GM18511 (cell line): ENCODE data around the gene NCOA4.
A peak's percentile ranks its signal among the peaks of the same experiment; 100 is the strongest.
"Not testable (repeated sequence)": the region's sequence is repeated elsewhere in the genome, so short reads cannot be mapped to it uniquely, and the experiment has no call there.

Experiments used
- ATAC-seq: cut with Tn5 transposase; IDR thresholded peaks from one replicate; pipeline ENCODE4 v1.9.1; 2021; ENCODE audit warnings: mild to moderate bottlenecking, moderate library complexity; ENCODE audit not compliant: unreplicated experiment

NCOA4 gene

DNA sequence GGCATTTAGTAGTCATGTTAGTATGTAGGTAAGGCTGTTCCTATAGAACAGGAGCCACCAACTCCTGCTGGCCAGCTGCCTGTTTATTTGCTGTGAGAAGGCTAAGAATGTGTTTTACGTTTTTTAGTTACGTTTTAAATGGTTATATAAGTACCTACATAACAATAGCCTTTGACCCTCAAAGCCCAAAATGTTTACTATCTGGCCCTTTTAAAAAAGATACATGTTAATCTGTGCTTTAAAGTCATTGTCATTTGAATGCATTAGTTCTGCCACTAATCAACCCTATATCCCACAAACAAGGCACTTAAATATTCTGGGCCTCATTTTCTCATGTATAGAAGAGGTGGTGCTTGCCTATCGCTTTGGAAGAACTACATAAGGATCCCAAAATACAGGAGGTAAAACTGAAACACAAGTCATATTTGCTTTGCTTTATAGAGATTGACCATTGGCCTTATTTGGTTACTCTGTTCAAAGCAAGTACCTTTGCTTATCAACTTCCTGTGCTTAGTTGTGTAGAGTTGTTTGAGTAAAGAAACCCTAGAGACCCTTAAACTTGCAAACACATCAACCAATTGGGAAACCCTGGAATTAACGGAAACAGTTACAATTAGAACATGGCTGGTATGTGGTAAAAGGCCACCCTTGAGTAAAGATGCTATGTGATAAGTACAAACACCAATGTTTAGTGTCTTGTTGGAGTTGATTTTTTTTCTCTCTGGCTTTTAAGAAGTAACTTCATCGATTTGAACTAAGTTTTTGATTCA, 32.2 kb downstream of the NCOA4 start:
- no peak for ATAC-seq

DNA sequence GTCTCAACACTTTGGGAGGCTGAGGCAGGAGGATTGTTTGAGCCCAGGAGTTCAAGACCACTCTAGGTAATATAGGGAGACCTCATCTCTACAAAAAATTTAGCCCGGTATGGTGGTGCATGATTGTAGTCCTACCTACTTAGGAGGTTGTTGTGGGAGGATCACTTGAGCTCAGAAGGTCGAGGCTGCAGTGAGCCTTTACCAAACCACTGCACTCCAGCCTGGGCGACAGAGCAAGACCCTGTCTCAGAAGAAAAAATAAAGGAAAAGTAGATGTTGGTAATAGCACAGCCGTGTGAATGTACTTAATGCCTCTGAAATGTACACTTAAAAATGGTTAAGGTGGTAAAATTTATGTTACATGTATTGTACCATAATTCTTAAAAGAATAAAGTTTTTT, 32.9 kb downstream of the NCOA4 start:
- ATAC-seq, result no peak

DNA sequence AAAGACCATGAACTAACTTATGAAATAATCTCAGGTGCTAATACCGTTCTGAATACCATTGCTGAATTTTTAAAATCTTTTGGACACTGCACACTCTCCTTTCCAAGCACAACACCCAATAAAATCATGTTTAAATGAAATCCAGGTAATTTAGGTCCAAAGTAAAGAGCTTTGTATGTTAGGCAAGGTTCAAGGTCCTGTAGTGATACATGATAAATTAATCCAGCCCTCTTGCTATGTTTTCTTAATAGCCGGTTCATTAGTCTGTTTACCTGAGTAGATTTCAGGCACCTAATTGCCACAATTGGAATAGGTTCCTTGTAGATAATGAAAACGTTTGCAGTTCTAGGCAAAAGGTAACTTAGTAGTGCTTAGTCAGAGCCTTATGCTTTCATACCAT, 44.8 kb downstream of the NCOA4 start:
- not testable (repeated sequence) for ATAC-seq

GRCh38 chr10:45984473-45984872, 46.0 kb downstream of the NCOA4 start:
- ATAC-seq, result not testable (repeated sequence)

DNA sequence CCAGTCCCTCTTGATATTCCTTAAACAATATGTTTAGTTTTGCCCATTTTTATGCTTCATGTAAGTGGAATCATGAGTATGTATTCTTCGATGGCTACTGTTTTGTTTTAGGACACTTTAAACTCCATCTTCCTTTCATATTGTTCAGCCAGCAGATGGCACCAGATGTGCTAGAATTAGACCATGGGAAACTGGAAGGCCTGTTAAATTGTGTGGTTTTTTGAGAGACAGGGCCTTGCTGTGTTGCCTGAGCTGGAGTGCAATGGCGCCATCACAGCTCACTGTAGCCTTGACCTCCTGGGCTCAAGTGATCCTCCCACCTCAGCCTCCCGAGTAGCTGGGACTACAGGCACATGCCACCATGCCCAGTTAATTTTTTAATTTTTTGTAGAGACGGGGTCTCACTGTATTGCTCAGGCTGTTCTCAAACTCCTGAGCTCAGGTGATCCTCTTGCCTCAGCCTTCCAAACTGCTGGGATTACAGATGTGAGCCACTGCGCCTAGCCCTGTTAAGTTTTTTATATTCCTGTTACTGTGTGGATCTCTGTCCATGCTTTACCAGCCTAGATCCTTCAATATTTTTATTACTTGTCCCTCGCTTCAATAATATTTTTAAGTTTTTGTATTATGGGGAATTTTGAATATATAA, 46.8 kb downstream of the NCOA4 start:
- ATAC-seq, result not testable (repeated sequence)

- ATAC-seq, result not testable (repeated sequence)
Observed at GRCh38 chr10:45981367-45981766, 49.1 kb downstream of the NCOA4 start.

- not testable (repeated sequence) for ATAC-seq
Observed at GRCh38 chr10:45978554-45978953, 51.9 kb downstream of the NCOA4 start.

GRCh38 chr10:45974041-45974440, 56.4 kb downstream of the NCOA4 start:
- not testable (repeated sequence) for ATAC-seq

- peak; percentile 14 for ATAC-seq
Observed at GRCh38 chr10:45972813-45973169, 57.6 kb downstream of the NCOA4 start.

- peak; percentile 81 for ATAC-seq
Observed at GRCh38 chr10:45972106-45972812, 58.2 kb downstream of the NCOA4 start, which contains the start of gene TIMM23. Gene TIMM23 (plus strand): TSS chr10:45972489. CDS start chr10:45972625, 136 bp downstream.

DNA sequence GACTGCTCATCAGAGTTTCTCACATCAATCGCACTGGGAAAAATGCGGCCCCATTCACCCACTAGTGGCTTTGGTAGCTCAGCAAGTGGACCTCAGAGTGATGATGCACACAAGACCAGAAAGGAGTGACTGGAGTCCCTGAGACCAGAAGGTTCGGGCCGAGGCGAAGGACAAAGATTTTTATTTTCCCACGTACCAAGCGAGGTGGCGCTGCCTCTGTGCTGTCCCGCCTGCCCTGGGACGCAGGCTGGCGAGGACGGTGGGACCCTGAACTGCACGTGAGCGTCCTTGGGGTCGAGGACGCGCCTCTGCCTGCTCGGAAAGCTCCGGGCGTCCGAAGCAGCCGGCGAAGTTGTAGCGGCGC, 58.7 kb downstream of the NCOA4 start:
- ATAC-seq, result peak; percentile 45

- not testable (repeated sequence) for ATAC-seq
Observed at GRCh38 chr10:45971019-45971418, 59.4 kb downstream of the NCOA4 start.

DNA sequence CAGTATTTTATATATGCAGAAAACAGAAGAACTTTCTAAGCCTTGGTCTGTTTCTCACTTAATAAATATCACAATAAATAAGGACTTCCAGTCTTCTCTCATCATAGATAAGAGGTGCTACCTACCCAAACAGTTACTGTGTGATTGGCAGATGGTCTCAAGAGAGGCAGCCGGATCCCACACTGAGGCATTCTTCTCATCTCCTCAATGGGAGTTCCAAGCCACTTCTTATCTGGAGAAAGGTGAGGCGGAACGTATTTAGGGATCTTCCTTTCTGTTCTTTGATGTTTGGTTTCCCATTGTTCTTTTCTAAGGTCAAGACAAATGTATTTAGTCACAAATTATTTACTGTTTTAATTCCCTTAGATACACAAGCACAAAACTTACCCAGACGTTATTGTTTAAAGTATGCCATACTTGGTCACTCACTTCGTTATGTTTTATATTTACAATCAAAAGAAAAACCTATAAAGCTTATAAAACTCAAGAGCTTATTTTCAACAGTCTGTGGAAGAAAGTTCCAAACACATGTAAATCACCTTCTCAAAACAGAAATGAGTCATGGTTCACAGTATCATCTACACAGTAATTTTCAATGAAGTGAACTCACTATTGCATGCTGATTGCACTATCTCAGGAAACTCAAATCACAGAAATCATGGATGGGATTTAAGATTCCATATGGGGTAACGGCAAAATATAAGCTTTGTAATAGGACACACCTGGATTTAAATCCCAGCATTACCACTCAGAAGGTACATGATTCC, 67.6 kb downstream of the NCOA4 start:
- ATAC-seq, result not testable (repeated sequence)

DNA sequence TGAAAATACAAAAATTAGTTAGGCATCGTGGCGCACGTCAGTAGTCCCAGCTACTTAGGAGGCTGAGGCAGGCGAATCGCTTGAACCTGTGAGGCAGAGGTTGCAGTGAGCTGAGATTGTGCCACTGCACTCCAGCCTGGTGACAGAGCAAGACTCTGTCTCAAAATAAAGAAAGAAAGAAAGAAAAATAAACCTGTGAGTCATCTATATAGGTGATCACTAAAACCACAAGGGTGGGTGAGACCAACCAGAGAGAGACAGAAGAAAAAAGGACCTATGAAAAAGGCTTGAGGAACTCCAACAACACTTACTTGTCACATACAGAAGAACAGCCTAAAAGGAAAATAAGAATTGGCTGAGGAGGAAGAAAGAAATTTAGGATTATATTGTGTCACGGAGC, 72.5 kb downstream of the NCOA4 start:
- not testable (repeated sequence) for ATAC-seq

GRCh38 chr10:45956634-45957033, 73.8 kb downstream of the NCOA4 start:
- ATAC-seq, result not testable (repeated sequence)
